Neural cell (in vitro differentiated cells): ENCODE results near the gene CACNA1C. TPM values are rescaled to one million over a fixed set of nuclear protein-coding genes. Genes with fewer than 3 reads are reported as not detected.

Experiments
- H2AFZ ChIP-seq: fragments of 200-600, 300-800 bp; sonication (generic), shearing (Covaris generic); 2 replicates; pipeline ENCODE4 v1.6.0; 2014; ENCODE audit warnings: low read depth, mild to moderate bottlenecking, antibody characterized with exemption, low read length, moderate library complexity
- H3F3A ChIP-seq: fragments of 200-600 bp; shearing (Covaris generic); 2 replicates; pipeline ENCODE4 v1.6.1; 2016; ENCODE audit warnings: mild to moderate bottlenecking, moderate library complexity, mixed read lengths, antibody characterized with exemption, low read length; ENCODE audit not compliant: insufficient read depth, poor library complexity, severe bottlenecking
- H3K27ac ChIP-seq: fragments of 200-600, 300-800 bp; sonication (generic), shearing (Covaris generic); 2 replicates; pipeline ENCODE4 v1.5.1; 2014; ENCODE audit warnings: mild to moderate bottlenecking, low read length, moderate library complexity
- H3K27me3 ChIP-seq: fragments of 300-800, 200-600 bp; sonication (generic), shearing (Covaris generic); 2 replicates; pipeline ENCODE4 v1.6.0; 2014; ENCODE audit warnings: mild to moderate bottlenecking, low read depth, low read length, moderate library complexity; ENCODE audit not compliant: insufficient read depth
- H3K36me3 ChIP-seq: fragments of 300-800, 200-600 bp; sonication (generic), shearing (Covaris generic); 2 replicates; pipeline ENCODE4 v1.5.1; 2014; ENCODE audit warnings: mild to moderate bottlenecking, antibody characterized with exemption, low read length, moderate library complexity; ENCODE audit not compliant: insufficient read depth
- H3K4me2 ChIP-seq: fragments of 300-800, 200-600 bp; sonication (generic), shearing (Covaris generic); 2 replicates; pipeline ENCODE4 v1.6.0; 2014; ENCODE audit warnings: mild to moderate bottlenecking, low read length
- H3K4me3 ChIP-seq: fragments of 300-800, 200-600 bp; sonication (generic), shearing (Covaris generic); 2 replicates; pipeline ENCODE4 v1.5.1; 2014; ENCODE audit warnings: mild to moderate bottlenecking, low read length, moderate library complexity
- H3K79me2 ChIP-seq: fragments of 200-600 bp; shearing (Covaris generic); replicated peaks from 2 replicates; pipeline ENCODE4 v1.6.0; 2014; ENCODE audit warnings: mild to moderate bottlenecking, low read length, moderate library complexity; ENCODE audit not compliant: insufficient read depth
- H3K9ac ChIP-seq: fragments of 300-800, 200-600 bp; sonication (generic), shearing (Covaris generic); 2 replicates; pipeline ENCODE4 v1.6.1; 2016; ENCODE audit warnings: mild to moderate bottlenecking, low read length, mixed read lengths
- H3K9me2 ChIP-seq: fragments of 200-600 bp; shearing (Covaris generic); 2 replicates; pipeline ENCODE4 v1.6.1; 2016; ENCODE audit warnings: mild to moderate bottlenecking, low read length, mixed read lengths; ENCODE audit not compliant: insufficient read depth
- H3K9me3 ChIP-seq: fragments of 200-600, 300-800 bp; sonication (generic), shearing (Covaris generic); 2 replicates; pipeline ENCODE4 v1.6.1; 2016; ENCODE audit warnings: mild to moderate bottlenecking, mixed run types, low read length, moderate library complexity, mixed read lengths
- H4K20me1 ChIP-seq: fragments of 200-600 bp; shearing (Covaris generic); 2 replicates; pipeline ENCODE4 v1.6.1; 2016; ENCODE audit warnings: mild to moderate bottlenecking, mixed run types; ENCODE audit not compliant: insufficient read depth
- CTCF ChIP-seq: fragments of 450-650 bp; IDR thresholded peaks from 2 replicates; pipeline ENCODE4 v1.5.1; 2014; ENCODE audit warnings: antibody characterized with exemption, mild to moderate bottlenecking, moderate library complexity; ENCODE audit not compliant: poor library complexity, severe bottlenecking
- EP300 ChIP-seq: fragments of 450-650 bp; conservative IDR thresholded peaks from 2 replicates; pipeline ENCODE4 v1.6.1; 2014; ENCODE audit warnings: antibody characterized with exemption, mild to moderate bottlenecking, moderate library complexity; ENCODE audit not compliant: poor library complexity, severe bottlenecking
- EZH2 ChIP-seq: fragments of 200-600, 300-800 bp; shearing (Covaris generic), sonication (generic); IDR thresholded peaks from 2 replicates; pipeline ENCODE4 v1.6.1; 2014; ENCODE audit warnings: antibody characterized with exemption, low read length, borderline replicate concordance, mild to moderate bottlenecking; ENCODE audit not compliant: insufficient read depth, poor library complexity, severe bottlenecking
- MXI1 ChIP-seq: fragments of 450-650 bp; conservative IDR thresholded peaks from 2 replicates; pipeline ENCODE4 v1.6.1; 2014; ENCODE audit warnings: antibody characterized with exemption, mild to moderate bottlenecking; ENCODE audit not compliant: poor library complexity, severe bottlenecking
- POLR2AphosphoS5 ChIP-seq: IDR thresholded peaks from 2 replicates; pipeline ENCODE4 v1.6.1; 2012
- RAD21 ChIP-seq: fragments of 450-650 bp; conservative IDR thresholded peaks from 2 replicates; pipeline ENCODE4 v1.6.1; 2014; ENCODE audit warnings: antibody characterized with exemption, mild to moderate bottlenecking, moderate library complexity
- SMC3 ChIP-seq: fragments of 450-650 bp; conservative IDR thresholded peaks from 2 replicates; pipeline ENCODE4 v1.6.1; 2014; ENCODE audit warnings: antibody characterized with exemption, mild to moderate bottlenecking, moderate library complexity; ENCODE audit not compliant: poor library complexity
- TAF1 ChIP-seq: IDR thresholded peaks from 2 replicates; pipeline ENCODE4 v1.6.1; 2012; ENCODE audit warnings: low read depth
- polyA plus RNA-seq: library from polyadenylated mRNA; depleted of rRNA; stranded (reverse); fragments of >200 nt; gene quantifications from 2 replicates; pipeline ENCODE4 v1.2.3, GENCODE V29; 2014
- TF ChIP-seq, protein P1 (sequence below): IDR thresholded peaks from 2 replicates; pipeline ENCODE4 v1.6.1; 2012; ENCODE audit warnings: borderline replicate concordance

The CACNA1C gene
- polyA plus RNA-seq, 1 donor from 2014 or later, result 9.7 TPM

DNA sequence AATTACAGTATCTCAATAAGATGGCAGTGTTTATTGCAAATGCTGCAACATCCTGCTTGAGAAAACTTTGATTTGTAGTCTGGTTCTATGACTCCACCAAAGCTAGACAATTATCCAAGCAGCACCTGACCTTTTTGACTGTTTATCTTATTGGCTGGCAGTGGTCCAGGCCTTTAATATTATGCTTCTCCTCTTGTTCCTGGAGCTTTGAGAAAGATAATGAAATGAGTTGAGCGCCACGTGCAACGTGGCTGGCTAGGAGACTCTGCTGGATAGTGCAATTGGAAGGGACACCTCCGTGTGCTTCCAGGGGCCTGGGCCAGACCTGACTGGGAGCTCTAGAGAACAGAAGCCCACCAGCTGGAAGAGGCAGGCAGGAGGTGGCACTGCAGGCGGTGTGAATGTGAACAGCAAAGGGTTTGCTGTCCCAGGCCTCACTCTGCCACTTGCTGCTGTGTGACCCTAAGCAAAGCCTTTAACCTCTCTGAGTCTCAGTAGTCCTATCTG, 349.3 kb downstream of the CACNA1C start:
- no peak for TF ChIP-seq EZH2

GRCh38 chr12:2403221-2403976, 350.6 kb downstream of the CACNA1C start:
- Histone ChIP-seq H3K9ac (no peak overlapping the region), H4K20me1 (no peaks in the 10 kb centered on the region), H3F3A (no peaks in the 10 kb centered on the region), H2AFZ (no peak overlapping the region), H3K4me2 (no peak overlapping the region), H3K27me3 (no peaks in the 10 kb centered on the region), H3K36me3 (no peaks in the 10 kb centered on the region), H3K9me3 (no peaks in the 10 kb centered on the region), H3K79me2 (no peaks in the 10 kb centered on the region), H3K9me2 (no peaks in the 10 kb centered on the region), H3K27ac (no peak overlapping the region), H3K4me3 (no peak overlapping the region)
- TF ChIP-seq CTCF (no peak), RAD21 (no peak), POLR2AphosphoS5 (no peak), EZH2 (no peak), MXI1 (no peak), SMC3 (no peak), EP300 (no peak), TAF1 (no peak)
- TF ChIP-seq, protein P1, sequence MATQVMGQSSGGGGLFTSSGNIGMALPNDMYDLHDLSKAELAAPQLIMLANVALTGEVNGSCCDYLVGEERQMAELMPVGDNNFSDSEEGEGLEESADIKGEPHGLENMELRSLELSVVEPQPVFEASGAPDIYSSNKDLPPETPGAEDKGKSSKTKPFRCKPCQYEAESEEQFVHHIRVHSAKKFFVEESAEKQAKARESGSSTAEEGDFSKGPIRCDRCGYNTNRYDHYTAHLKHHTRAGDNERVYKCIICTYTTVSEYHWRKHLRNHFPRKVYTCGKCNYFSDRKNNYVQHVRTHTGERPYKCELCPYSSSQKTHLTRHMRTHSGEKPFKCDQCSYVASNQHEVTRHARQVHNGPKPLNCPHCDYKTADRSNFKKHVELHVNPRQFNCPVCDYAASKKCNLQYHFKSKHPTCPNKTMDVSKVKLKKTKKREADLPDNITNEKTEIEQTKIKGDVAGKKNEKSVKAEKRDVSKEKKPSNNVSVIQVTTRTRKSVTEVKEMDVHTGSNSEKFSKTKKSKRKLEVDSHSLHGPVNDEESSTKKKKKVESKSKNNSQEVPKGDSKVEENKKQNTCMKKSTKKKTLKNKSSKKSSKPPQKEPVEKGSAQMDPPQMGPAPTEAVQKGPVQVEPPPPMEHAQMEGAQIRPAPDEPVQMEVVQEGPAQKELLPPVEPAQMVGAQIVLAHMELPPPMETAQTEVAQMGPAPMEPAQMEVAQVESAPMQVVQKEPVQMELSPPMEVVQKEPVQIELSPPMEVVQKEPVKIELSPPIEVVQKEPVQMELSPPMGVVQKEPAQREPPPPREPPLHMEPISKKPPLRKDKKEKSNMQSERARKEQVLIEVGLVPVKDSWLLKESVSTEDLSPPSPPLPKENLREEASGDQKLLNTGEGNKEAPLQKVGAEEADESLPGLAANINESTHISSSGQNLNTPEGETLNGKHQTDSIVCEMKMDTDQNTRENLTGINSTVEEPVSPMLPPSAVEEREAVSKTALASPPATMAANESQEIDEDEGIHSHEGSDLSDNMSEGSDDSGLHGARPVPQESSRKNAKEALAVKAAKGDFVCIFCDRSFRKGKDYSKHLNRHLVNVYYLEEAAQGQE, result no peak

More for the DNA sequence above, 349.3 kb downstream of the CACNA1C start:
- H3K27me3 ChIP-seq, result no peaks in the 10 kb centered on the region
- no peaks in the 10 kb centered on the region for H3F3A ChIP-seq
- no peaks in the 10 kb centered on the region for H4K20me1 ChIP-seq
- no peaks in the 10 kb centered on the region for H3K79me2 ChIP-seq
- H3K9me2 ChIP-seq, result no peaks in the 10 kb centered on the region
- no peak overlapping the region for H3K4me2 ChIP-seq
- H3K27ac ChIP-seq, result no peak overlapping the region
- H2AFZ ChIP-seq, result no peak overlapping the region
- H3K4me3 ChIP-seq, result no peak overlapping the region
- no peak overlapping the region for H3K9ac ChIP-seq
- H3K9me3 ChIP-seq, result no peaks in the 10 kb centered on the region
- no peaks in the 10 kb centered on the region for H3K36me3 ChIP-seq
